Endothelial cell of hepatic sinusoid (primary cell): ENCODE data around the gene SLC40A1.

Source experiments
- in situ Hi-C: cut with HindIII; loops from 2 replicates; pipeline ENCODE4 v1.10.0; 2017; ENCODE audit warnings: low sequenced_read_pairs

Gene SLC40A1

GRCh38 chr2:189544318-189545042 is 36.1 kb downstream of the SLC40A1 start:
- in situ Hi-C loops = loop anchor here (5.0 kb wide), 1 partner anchor 43 kb away; no protein-coding TSS in a partner anchor

- in situ Hi-C loops = no loop called here
Measured at GRCh38 chr2:189543367-189543766, 37.2 kb downstream of the SLC40A1 start.

- in situ Hi-C loops = no loop called here
Measured at GRCh38 chr2:189542145-189542882, 38.3 kb downstream of the SLC40A1 start.

- in situ Hi-C loops = no loop called here
Measured at GRCh38 chr2:189541591-189541990, 39.0 kb downstream of the SLC40A1 start.

GRCh38 chr2:189540551-189540950 is 40.0 kb downstream of the SLC40A1 start:
- in situ Hi-C loops = no loop called here

- in situ Hi-C loops = no loop called here
Measured at GRCh38 chr2:189538402-189538801, 42.2 kb downstream of the SLC40A1 start.

DNA sequence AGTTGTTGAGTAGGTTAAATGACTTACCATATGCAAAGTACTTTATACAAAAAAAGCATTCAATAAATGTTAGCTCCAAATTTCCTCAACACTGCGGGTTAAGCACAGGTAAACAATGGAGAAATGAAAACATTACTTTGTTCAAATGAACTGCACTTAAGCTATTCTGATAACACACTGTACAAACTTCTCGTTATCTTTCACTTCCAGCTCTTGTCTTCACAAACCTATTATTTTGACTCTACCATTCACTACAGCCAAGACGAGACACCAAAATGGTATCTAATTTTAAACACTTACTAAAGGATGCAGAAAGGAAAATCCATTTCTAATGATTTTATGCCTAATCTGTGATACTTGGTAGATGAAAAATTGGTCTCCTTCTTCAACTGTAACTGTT is 43.8 kb downstream of the SLC40A1 start:
- in situ Hi-C loops = no loop called here

DNA sequence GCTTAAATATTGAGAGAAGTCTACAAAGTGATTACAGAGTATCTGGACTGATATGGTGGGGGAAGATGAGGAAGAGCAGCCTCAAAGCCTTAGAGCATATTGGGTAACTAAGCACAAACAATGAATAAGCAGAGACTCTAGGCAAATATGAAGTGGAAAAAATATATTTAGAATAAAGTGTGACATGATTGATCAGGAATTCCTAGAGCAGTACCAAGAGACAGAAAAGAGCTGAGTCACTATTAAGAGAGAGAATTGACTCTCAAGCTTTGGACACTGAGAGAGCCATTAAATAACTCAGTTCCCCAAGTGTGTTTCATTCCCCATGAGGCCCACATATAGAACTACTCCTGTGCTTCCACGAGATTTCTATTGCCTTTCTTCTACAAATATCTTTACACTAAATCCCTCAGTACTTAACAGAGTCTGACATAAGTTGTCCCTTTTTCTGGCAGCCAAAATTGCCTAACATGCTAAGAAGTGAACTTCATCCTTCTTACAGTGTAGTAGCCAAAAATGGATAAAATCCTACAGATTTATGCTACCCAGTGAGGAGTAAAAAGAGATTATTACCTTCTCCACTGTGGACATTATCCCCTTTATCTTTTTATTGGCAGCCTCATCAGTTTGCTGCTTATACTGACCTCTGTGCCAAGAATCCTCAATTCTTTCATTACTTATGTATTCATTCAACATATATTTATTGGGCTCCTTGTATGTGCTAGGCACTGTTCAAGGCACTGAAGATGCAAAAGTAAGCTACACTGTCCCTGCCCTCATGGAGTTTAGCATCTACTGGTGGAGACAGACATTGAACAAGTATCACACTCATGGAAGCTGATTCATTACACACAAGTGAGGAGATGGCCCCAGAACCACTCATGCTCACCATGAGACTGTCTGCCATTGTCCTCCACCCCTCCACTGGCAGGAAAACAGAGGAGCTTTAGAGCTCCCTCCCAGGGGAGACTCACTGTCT is 45.4 kb downstream of the SLC40A1 start:
- in situ Hi-C loops = no loop called here

DNA sequence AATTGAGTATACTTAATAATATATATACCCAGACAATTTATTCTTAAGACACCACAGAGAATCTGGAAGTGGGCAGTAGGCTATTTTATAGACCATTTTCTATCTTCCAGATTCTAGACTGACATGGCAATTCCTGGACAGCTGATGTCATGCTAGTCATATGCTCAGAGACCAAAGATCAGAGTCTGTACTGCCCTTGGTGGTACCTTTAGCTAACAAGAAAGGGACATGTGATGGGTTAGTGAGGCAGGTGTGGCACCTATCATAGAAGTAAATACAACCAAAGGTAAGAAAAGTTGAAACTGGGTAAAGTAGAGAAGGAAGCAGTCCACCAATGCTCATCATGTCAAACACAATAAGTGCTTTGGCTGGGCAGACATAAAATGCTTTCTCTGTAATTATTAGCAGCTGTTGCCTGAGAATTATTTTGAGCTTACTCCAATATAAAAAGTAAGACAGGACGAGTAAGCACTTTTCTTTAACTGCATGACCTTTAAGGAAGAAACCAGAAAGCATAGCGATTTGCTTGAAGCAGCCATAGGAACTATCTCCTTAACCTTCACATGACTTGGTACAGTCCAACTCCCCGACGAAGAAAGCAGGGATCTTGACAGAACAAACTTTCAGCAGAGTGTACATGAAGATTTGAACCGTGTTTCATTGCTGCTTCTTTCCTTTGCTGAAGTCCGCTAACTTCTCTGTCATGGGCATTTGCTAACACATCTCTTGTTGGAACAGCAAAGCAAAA is 47.1 kb downstream of the SLC40A1 start:
- in situ Hi-C loops = no loop called here

DNA sequence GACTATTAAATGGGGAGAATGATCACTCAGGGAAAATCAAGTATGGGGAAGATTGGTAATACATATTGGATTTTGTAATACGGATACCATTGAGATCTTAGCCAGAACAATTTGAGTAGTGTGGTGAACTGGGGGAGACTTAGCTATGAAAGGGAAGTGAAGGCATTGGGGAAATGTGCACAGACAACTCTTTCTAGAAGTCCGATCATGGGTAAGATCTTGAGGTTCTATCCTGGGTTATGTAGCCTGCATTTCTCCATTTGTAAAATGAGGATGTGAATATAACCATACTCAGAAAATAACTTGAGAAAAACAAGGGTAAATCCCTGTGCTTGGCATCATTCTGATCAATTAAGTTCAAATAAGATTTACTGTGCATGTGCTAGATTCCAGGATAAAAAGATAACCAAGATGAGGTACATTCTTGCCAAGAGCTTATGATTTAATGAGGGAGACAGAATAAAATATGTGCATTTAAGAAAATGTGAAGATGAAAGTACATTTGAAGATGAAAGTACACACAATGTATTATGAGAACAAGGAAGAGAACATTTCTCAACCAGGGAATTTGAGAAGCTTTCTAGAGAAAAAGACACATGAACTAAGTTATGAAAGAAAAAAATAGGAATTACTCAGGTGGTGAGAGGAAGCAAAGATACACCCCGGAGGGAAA is 49.5 kb downstream of the SLC40A1 start:
- in situ Hi-C loops = no loop called here

- in situ Hi-C loops = no loop called here
Measured at GRCh38 chr2:189528617-189529016, 52.0 kb downstream of the SLC40A1 start.

GRCh38 chr2:189527812-189528592 is 52.6 kb downstream of the SLC40A1 start:
- in situ Hi-C loops = no loop called here

DNA sequence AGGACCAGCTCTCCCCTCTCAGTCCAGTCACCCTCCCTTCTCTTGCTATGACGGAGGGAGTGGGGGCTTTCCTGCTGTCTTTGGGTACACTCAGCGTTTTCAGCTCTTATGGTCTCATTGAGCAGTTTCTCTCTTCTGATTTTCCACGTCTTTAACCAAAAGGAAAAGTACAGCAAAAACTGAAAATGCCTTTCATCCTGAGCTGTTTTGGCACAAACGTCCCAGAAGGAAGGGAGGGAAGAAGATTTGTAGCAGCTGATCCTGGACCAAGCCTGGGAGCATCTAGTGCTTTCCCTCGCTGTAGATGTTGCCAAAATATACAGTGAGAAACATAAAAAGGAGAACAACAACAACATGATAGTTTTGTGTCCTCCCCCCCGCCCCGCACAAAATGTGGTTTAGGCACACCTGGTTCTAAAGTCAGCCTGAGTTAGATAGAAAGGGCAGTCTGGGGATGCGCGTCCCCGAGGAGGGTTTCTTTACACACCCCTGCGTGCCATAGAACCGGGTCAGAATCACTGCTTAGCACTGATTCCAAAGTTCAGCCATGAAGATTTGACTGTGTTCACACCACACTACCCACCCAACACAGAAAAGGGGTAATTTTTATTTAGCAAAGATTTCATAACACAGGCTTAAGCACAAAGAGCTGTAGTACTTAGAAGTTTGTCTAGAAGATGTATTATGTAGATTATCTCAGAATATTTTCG is 53.4 kb downstream of the SLC40A1 start:
- in situ Hi-C loops = no loop called here

GRCh38 chr2:189526241-189526640 is 54.3 kb downstream of the SLC40A1 start:
- in situ Hi-C loops = no loop called here

DNA sequence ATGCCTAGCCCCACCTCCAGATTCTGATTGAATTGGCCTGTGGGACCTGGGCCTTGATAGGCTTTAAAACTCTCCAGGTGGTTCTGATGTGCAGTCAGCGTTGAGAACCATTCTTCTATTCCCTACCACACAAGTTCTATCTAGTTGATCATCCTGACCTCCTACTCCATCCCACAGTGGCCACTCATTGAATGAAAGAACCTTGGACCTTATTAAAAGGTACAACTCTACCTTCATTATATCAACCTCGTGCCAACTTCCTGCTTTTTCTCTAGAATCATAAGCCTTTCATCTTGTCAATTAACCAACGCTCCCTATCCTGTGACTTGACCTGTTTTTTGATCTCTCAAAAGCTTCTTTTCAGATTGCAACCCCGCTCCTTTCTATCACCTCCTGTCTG is 55.8 kb downstream of the SLC40A1 start:
- in situ Hi-C loops = no loop called here

- in situ Hi-C loops = no loop called here
Measured at GRCh38 chr2:189522435-189523151, 58.0 kb downstream of the SLC40A1 start.

DNA sequence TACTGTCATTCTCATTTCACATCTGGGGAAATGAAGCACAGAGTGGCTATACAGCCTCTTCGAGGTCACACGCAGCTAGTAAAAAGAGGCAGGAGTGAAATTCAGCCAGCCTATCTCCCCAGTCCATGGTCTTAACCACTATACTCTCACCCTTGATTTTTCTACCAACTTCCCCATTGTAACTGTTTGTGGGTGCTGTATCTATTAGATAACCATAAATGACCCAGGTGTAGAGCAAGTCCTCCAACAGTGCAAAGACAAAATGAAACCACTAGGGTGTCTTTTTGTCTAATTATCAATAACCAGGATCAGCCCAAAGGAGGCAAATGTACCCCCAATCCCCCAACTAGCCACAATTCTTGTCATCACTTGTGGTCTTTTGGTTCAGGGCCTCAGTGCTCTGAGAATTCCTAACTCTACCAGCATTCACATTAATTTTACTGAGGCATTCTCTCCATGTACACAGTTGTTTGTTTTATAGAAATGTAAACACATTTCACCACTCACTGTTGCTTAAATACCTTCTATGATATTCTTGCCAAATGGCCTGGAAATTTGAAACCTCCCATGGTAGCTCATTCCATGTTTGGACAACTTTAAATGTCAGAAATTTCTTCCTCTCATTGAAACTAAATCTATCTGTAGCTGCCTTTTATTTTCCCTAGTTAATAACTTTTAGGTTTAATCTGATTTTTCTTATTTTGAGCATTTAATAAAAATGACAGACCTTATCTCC is 58.7 kb downstream of the SLC40A1 start:
- in situ Hi-C loops = no loop called here
